Glomerular visceral epithelial cell (primary cell): ENCODE results near the gene CLINT1.
"Not testable (repeated sequence)": the region's sequence is repeated elsewhere in the genome, so short reads cannot be mapped to it uniquely, and the experiment has no call there.

Experiments
- DNase-seq: peaks from one replicate; pipeline ENCODE4 v3.0.0-alpha.2; 2016; ENCODE audit errors: extremely low spot score

The CLINT1 gene

GRCh38 chr5:157858527-157859226 lies at the start of gene CLINT1:
Gene CLINT1 (minus strand): TSS chr5:157859145. CDS start chr5:157858970, 175 bp downstream.
- peak; percentile 87 for DNase-seq

- DNase-seq: no peak
These were observed 49.5 kb upstream of the CLINT1 start for GRCh38 chr5:157908459-157908858.

GRCh38 chr5:157907479-157907878 lies 48.5 kb upstream of the CLINT1 start:
- DNase-seq: no peak

GRCh38 chr5:157903117-157903450 lies 44.1 kb upstream of the CLINT1 start:
- DNase-seq: no peak

- DNase-seq: no peak
These were observed 43.6 kb upstream of the CLINT1 start for GRCh38 chr5:157902449-157903116.

- no peak for DNase-seq
These were observed 41.7 kb upstream of the CLINT1 start for GRCh38 chr5:157900644-157901043.

- no peak for DNase-seq
These were observed 34.7 kb upstream of the CLINT1 start for GRCh38 chr5:157893611-157894010.

- no peak for DNase-seq
These were observed 34.0 kb upstream of the CLINT1 start for GRCh38 chr5:157892974-157893373.

GRCh38 chr5:157890836-157891597 lies 32.1 kb upstream of the CLINT1 start:
- DNase-seq: no peak

- DNase-seq: no peak
These were observed 30.0 kb upstream of the CLINT1 start for GRCh38 chr5:157888814-157889532.

GRCh38 chr5:157886796-157887380 lies 27.9 kb upstream of the CLINT1 start:
- DNase-seq: no peak

- DNase-seq: not testable (repeated sequence)
These were observed 26.1 kb upstream of the CLINT1 start for GRCh38 chr5:157885051-157885450.

- not testable (repeated sequence) for DNase-seq
These were observed 22.6 kb upstream of the CLINT1 start for GRCh38 chr5:157881498-157881897.

- DNase-seq: no peak
These were observed 18.9 kb upstream of the CLINT1 start for GRCh38 chr5:157877821-157878220.

- DNase-seq: no peak
These were observed 15.9 kb upstream of the CLINT1 start for GRCh38 chr5:157874861-157875260.

GRCh38 chr5:157870837-157871834 lies 12.2 kb upstream of the CLINT1 start:
- DNase-seq: peak; percentile 93

GRCh38 chr5:157867751-157868387 lies 8.9 kb upstream of the CLINT1 start:
- DNase-seq: no peak

- no peak for DNase-seq
These were observed 7.6 kb upstream of the CLINT1 start for GRCh38 chr5:157866536-157866935.

GRCh38 chr5:157865781-157866180 lies 6.8 kb upstream of the CLINT1 start:
- DNase-seq: no peak

- DNase-seq: no peak
These were observed 5.1 kb upstream of the CLINT1 start for GRCh38 chr5:157864067-157864466.
